SJCRH30 (cell line): ENCODE data around the gene HSPA12B. TPM values are rescaled to one million over a fixed set of nuclear protein-coding genes. Genes with fewer than 3 reads are reported as not detected.

Source experiments
- DNase-seq, 2 experiments: peaks; one replicate each; pipeline ENCODE4 v3.0.0-alpha.2; 2015 to 2020
- H3K27ac ChIP-seq: fragments of 250-450 bp; sonication (Bioruptor Pico); 2 replicates; pipeline ENCODE4 v1.5.1; 2020; ENCODE audit warnings: mild to moderate bottlenecking, moderate library complexity
- H3K27me3 ChIP-seq: fragments of 250-450 bp; sonication (Bioruptor Pico); 2 replicates; pipeline ENCODE4 v1.5.1; 2020; ENCODE audit warnings: mild to moderate bottlenecking, moderate library complexity
- H3K36me3 ChIP-seq: fragments of 250-450 bp; sonication (Bioruptor Pico); 2 replicates; pipeline ENCODE4 v1.5.1; 2020; ENCODE audit warnings: mild to moderate bottlenecking, moderate library complexity
- H3K4me1 ChIP-seq: fragments of 250-450 bp; sonication (Bioruptor Pico); 2 replicates; pipeline ENCODE4 v1.5.1; 2020; ENCODE audit warnings: mild to moderate bottlenecking, moderate library complexity
- H3K4me3 ChIP-seq: fragments of 250-450 bp; sonication (Bioruptor Pico); 2 replicates; pipeline ENCODE4 v1.5.1; 2020; ENCODE audit warnings: mild to moderate bottlenecking, moderate library complexity
- H3K9me3 ChIP-seq: fragments of 250-450 bp; sonication (Bioruptor Pico); replicated peaks from 2 replicates; pipeline ENCODE4 v1.5.1; 2020; ENCODE audit warnings: mild to moderate bottlenecking, moderate library complexity
- total RNA-seq: library from RNA; depleted of rRNA; stranded (reverse); fragments of >200 nt; shearing (Covaris generic); gene quantifications from 2 replicates; pipeline ENCODE4 v1.2.3, GENCODE V29; 2014

HSPA12B gene
- total RNA-seq, 1 experiment from 2014 or later: not detected

- H3K27ac ChIP-seq: no peak overlapping the region
- H3K9me3 ChIP-seq: no peaks in the 10 kb centered on the region
- H3K27me3 ChIP-seq: no peaks in the 10 kb centered on the region
- no peak overlapping the region for H3K4me3 ChIP-seq
- H3K4me1 ChIP-seq: peaks cover 4% of the 10 kb centered on the region; the same call in 1 of the 2 replicates
- no peak for DNase-seq
- H3K36me3 ChIP-seq: no peaks in the 10 kb centered on the region
Observed at GRCh38 chr20:3729811-3730540, 2.5 kb upstream of the HSPA12B start.

- Histone ChIP-seq H3K4me3 (no peak overlapping the region), H3K27ac (no peak overlapping the region), H3K9me3 (no peaks in the 10 kb centered on the region), H3K36me3 (no peaks in the 10 kb centered on the region), H3K27me3 (no peaks in the 10 kb centered on the region), H3K4me1 (peaks cover 4% of the 10 kb centered on the region; the same call in 1 of the 2 replicates)
- no peak for DNase-seq
Observed at GRCh38 chr20:3730803-3731672, 1.4 kb upstream of the HSPA12B start.

- no peaks in the 10 kb centered on the region for H3K9me3 ChIP-seq
- DNase-seq: no peak
- no peaks in the 10 kb centered on the region for H3K27me3 ChIP-seq
- H3K4me1 ChIP-seq: peaks cover 4% of the 10 kb centered on the region; the same call in 1 of the 2 replicates
- no peak overlapping the region for H3K4me3 ChIP-seq
- H3K36me3 ChIP-seq: no peaks in the 10 kb centered on the region
- no peak overlapping the region for H3K27ac ChIP-seq
Observed at GRCh38 chr20:3731944-3732326, 550 bp upstream of the HSPA12B start.

- Histone ChIP-seq H3K27ac (no peak overlapping the region), H3K36me3 (no peaks in the 10 kb centered on the region), H3K4me1 (no peaks in the 10 kb centered on the region), H3K4me3 (no peak overlapping the region), H3K9me3 (no peaks in the 10 kb centered on the region), H3K27me3 (no peaks in the 10 kb centered on the region)
- no peak for DNase-seq
Observed at GRCh38 chr20:3733119-3733995, 872 bp downstream of the HSPA12B start.

GRCh38 chr20:3734111-3734843, 1.8 kb downstream of the HSPA12B start:
- Histone ChIP-seq H3K36me3 (no peaks in the 10 kb centered on the region), H3K27me3 (no peaks in the 10 kb centered on the region), H3K27ac (no peak overlapping the region), H3K9me3 (no peaks in the 10 kb centered on the region), H3K4me1 (no peaks in the 10 kb centered on the region), H3K4me3 (no peak overlapping the region)
- DNase-seq: no peak

- no peaks in the 10 kb centered on the region for H3K27me3 ChIP-seq
- H3K4me3 ChIP-seq: no peak overlapping the region
- H3K4me1 ChIP-seq: no peaks in the 10 kb centered on the region
Observed at GRCh38 chr20:3735768-3736167, 3.3 kb downstream of the HSPA12B start.

GRCh38 chr20:3738111-3739053, 5.9 kb downstream of the HSPA12B start:
- no peaks in the 10 kb centered on the region for H3K4me1 ChIP-seq
- H3K36me3 ChIP-seq: no peaks in the 10 kb centered on the region
- H3K4me3 ChIP-seq: no peak overlapping the region
- no peak overlapping the region for H3K27ac ChIP-seq
- H3K9me3 ChIP-seq: no peaks in the 10 kb centered on the region
- no peaks in the 10 kb centered on the region for H3K27me3 ChIP-seq
- DNase-seq: no peak

More at GRCh38 chr20:3735768-3736167, 3.3 kb downstream of the HSPA12B start:
- no peaks in the 10 kb centered on the region for H3K36me3 ChIP-seq
- H3K27ac ChIP-seq: no peak overlapping the region
- H3K9me3 ChIP-seq: no peaks in the 10 kb centered on the region
- no peak for DNase-seq

- Histone ChIP-seq H3K4me3 (no peak overlapping the region), H3K27me3 (no peaks in the 10 kb centered on the region), H3K4me1 (no peaks in the 10 kb centered on the region), H3K36me3 (no peaks in the 10 kb centered on the region), H3K9me3 (no peaks in the 10 kb centered on the region), H3K27ac (no peak overlapping the region)
- no peak for DNase-seq
Observed at GRCh38 chr20:3739054-3739925, 6.8 kb downstream of the HSPA12B start.

- Histone ChIP-seq H3K9me3 (no peaks in the 10 kb centered on the region), H3K4me1 (no peaks in the 10 kb centered on the region), H3K4me3 (no peak overlapping the region), H3K36me3 (no peaks in the 10 kb centered on the region), H3K27me3 (no peaks in the 10 kb centered on the region), H3K27ac (no peak overlapping the region)
- DNase-seq: no peak
Observed at GRCh38 chr20:3739926-3740451, 7.5 kb downstream of the HSPA12B start.

GRCh38 chr20:3740615-3741301, 8.3 kb downstream of the HSPA12B start:
- Histone ChIP-seq H3K27ac (no peak overlapping the region), H3K4me3 (no peak overlapping the region), H3K27me3 (no peaks in the 10 kb centered on the region), H3K36me3 (no peaks in the 10 kb centered on the region), H3K9me3 (no peaks in the 10 kb centered on the region), H3K4me1 (no peaks in the 10 kb centered on the region)
- DNase-seq: no peak

GRCh38 chr20:3741836-3742458, 9.5 kb downstream of the HSPA12B start:
- Histone ChIP-seq H3K4me3 (no peak overlapping the region), H3K27me3 (no peaks in the 10 kb centered on the region), H3K9me3 (no peaks in the 10 kb centered on the region), H3K4me1 (no peaks in the 10 kb centered on the region), H3K27ac (no peak overlapping the region), H3K36me3 (no peaks in the 10 kb centered on the region)
- DNase-seq: no peak

- Histone ChIP-seq H3K4me1 (no peaks in the 10 kb centered on the region), H3K4me3 (no peak overlapping the region), H3K27me3 (no peaks in the 10 kb centered on the region), H3K36me3 (no peaks in the 10 kb centered on the region), H3K27ac (no peak overlapping the region), H3K9me3 (no peaks in the 10 kb centered on the region)
- DNase-seq: no peak
Observed at GRCh38 chr20:3743251-3743650, 10.8 kb downstream of the HSPA12B start.
